Subcutaneous abdominal adipose tissue (tissue), 5 donors: Measurements from ENCODE around the gene SLC36A2.

ENCODE experiments used
- H3K27ac ChIP-seq: one replicate; pipeline ENCODE4 v1.7.0; 2013; ENCODE audit warnings: low read depth, mild to moderate bottlenecking, inconsistent platforms, low read length, moderate library complexity
- H3K27me3 ChIP-seq, 5 donors: one replicate each; pipeline ENCODE4 v1.7.0; 2013; ENCODE audit warnings: low read length in 5 of 5, inconsistent platforms in 1 of 5; ENCODE audit not compliant: control insufficient read depth in 5 of 5, insufficient read depth in 4 of 5
- H3K36me3 ChIP-seq, 5 donors: one replicate each; pipeline ENCODE4 v1.7.0; 2013; ENCODE audit warnings: low read length in 5 of 5; ENCODE audit not compliant: control insufficient read depth in 5 of 5, insufficient read depth in 5 of 5
- H3K4me1 ChIP-seq, 5 donors: one replicate each; pipeline ENCODE4 v1.7.0; 2013; ENCODE audit warnings: low read length in 5 of 5, mild to moderate bottlenecking in 3 of 5, moderate library complexity in 1 of 5; ENCODE audit not compliant: control insufficient read depth in 5 of 5, insufficient read depth in 5 of 5
- H3K4me3 ChIP-seq, 5 donors: one replicate each; pipeline ENCODE4 v1.7.0; 2013; ENCODE audit warnings: low read length in 5 of 5, low read depth in 1 of 5
- H3K9ac ChIP-seq, 5 donors: one replicate each; pipeline ENCODE4 v1.7.0; 2013; ENCODE audit warnings: low read length in 5 of 5, mild to moderate bottlenecking in 4 of 5, moderate library complexity in 3 of 5
- H3K9me3 ChIP-seq, 5 donors: one replicate each; pipeline ENCODE4 v1.7.0; 2013; ENCODE audit warnings: low read length in 5 of 5; ENCODE audit not compliant: control insufficient read depth in 5 of 5
- donor health status: healthy.
- donor health status: healthy.
- donor health status: healthy.
- donor health status: healthy.
- donor health status: healthy.

Gene SLC36A2

DNA sequence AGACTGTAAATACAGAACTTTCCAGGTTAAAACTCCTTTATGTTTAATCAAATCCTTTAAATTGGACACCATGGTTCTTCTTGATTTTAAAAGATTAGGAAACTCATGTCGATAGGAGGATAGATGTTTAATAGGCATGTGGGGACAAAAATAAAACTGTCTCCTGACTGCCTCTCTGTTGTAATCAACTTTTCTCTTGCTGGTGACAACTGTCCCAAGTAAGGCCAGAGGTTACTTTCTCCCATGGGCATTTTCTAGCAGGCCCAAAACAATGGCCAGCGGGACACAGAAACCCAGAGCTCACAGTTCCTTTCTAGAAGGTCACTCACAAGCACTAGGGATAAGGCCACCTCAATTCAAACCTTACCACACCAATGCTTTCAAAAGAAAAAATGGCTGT, 14.5 kb downstream of the SLC36A2 start:
- Histone ChIP-seq H3K36me3 (no peaks in the 10 kb centered on the region), H3K27me3 (no peaks in the 10 kb centered on the region), H3K27ac (no peak overlapping the region), H3K9me3 (no peaks in the 10 kb centered on the region), H3K4me3 (no peak overlapping the region), H3K4me1 (peaks cover 0 to 10% (median 9%) of the 10 kb centered on the region in 5 donors), H3K9ac (no peak overlapping the region)

GRCh38 chr5:151328734-151329133, 18.6 kb downstream of the SLC36A2 start:
- Histone ChIP-seq H3K4me1 (peaks cover 0 to 10% (median 9%) of the 10 kb centered on the region in 5 donors), H3K36me3 (no peaks in the 10 kb centered on the region), H3K27ac (no peak overlapping the region), H3K4me3 (no peak overlapping the region), H3K9me3 (no peaks in the 10 kb centered on the region), H3K9ac (no peak overlapping the region), H3K27me3 (no peaks in the 10 kb centered on the region)

- H3K4me3 ChIP-seq: no peak overlapping the region
- H3K4me1 ChIP-seq: peaks cover 0 to 4% (median 3%) of the 10 kb centered on the region in 5 donors
- no peaks in the 10 kb centered on the region for H3K36me3 ChIP-seq
- no peak overlapping the region for H3K9ac ChIP-seq
- H3K27me3 ChIP-seq: no peaks in the 10 kb centered on the region
- H3K27ac ChIP-seq: no peak overlapping the region
- no peaks in the 10 kb centered on the region for H3K9me3 ChIP-seq
Observed at GRCh38 chr5:151327585-151327984, 19.8 kb downstream of the SLC36A2 start.

GRCh38 chr5:151326266-151326665, 21.1 kb downstream of the SLC36A2 start:
- no peaks in the 10 kb centered on the region for H3K27me3 ChIP-seq
- no peaks in the 10 kb centered on the region for H3K4me1 ChIP-seq
- H3K27ac ChIP-seq: no peak overlapping the region

DNA sequence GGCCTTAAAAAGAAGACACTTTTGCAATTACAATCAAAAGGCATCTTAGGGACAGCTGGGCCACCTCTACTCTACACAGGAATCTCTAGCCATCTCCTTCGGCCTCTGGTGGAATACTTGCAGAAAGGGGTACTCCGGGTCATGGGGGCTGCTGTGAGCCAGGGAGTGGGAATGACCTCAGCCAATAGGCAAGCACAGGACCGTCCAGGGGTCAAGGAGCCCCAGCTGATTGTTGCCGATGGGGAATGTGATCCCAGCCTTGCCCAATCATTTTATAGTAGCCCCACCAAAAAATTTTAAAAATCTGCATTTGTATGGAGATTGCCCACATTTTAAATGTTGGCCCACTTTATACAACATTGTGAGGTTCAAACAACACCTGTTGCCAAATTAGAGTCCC, 26.9 kb downstream of the SLC36A2 start:
- peaks cover 5 to 16% (median 11%) of the 10 kb centered on the region in 5 donors for H3K4me1 ChIP-seq
- H3K36me3 ChIP-seq: no peaks in the 10 kb centered on the region
- H3K9ac ChIP-seq: no peak overlapping the region
- H3K9me3 ChIP-seq: no peaks in the 10 kb centered on the region
- H3K27me3 ChIP-seq: no peaks in the 10 kb centered on the region
- H3K27ac ChIP-seq: no peak overlapping the region
- H3K4me3 ChIP-seq: no peak overlapping the region

More at GRCh38 chr5:151326266-151326665, 21.1 kb downstream of the SLC36A2 start:
- Histone ChIP-seq H3K36me3 (no peaks in the 10 kb centered on the region), H3K9ac (no peak overlapping the region), H3K4me3 (no peak overlapping the region), H3K9me3 (no peaks in the 10 kb centered on the region)

- Histone ChIP-seq H3K4me3 (peak overlapping the region in 1 of 5 donors; percentile 22), H3K36me3 (no peaks in the 10 kb centered on the region), H3K27me3 (no peaks in the 10 kb centered on the region), H3K9me3 (no peaks in the 10 kb centered on the region), H3K4me1 (peaks cover 5 to 16% (median 11%) of the 10 kb centered on the region in 5 donors), H3K9ac (peak overlapping the region in 1 of 5 donors; percentile 41), H3K27ac (no peak overlapping the region)
Observed at GRCh38 chr5:151318850-151319732, 28.3 kb downstream of the SLC36A2 start.

DNA sequence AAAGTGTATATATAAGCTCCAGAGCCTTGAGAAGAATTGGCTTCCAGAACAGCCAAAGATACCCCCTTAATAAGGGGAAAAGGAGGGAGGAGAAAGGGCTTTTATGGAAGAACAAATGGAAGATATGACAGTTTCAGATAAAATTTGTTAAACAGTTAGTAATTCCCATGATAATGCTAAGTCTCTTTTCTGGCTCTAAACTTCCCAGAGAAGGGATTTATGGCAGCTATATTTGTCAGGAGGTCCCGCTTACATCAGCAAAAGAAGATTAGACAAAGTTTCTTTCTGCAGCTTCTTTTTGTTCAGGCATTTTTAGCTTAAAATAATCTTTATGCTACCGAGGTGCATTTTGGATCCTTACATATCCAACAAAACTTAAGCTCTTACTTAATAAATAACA, 29.5 kb downstream of the SLC36A2 start:
- peaks cover 5 to 16% (median 11%) of the 10 kb centered on the region in 5 donors for H3K4me1 ChIP-seq
- no peak overlapping the region for H3K9ac ChIP-seq
- no peak overlapping the region for H3K4me3 ChIP-seq
- no peaks in the 10 kb centered on the region for H3K36me3 ChIP-seq
- no peaks in the 10 kb centered on the region for H3K9me3 ChIP-seq
- H3K27ac ChIP-seq: no peak overlapping the region
- H3K27me3 ChIP-seq: no peaks in the 10 kb centered on the region

- Histone ChIP-seq H3K9me3 (peaks cover 0 to 6% (median 0%) of the 10 kb centered on the region in 5 donors), H3K36me3 (no peaks in the 10 kb centered on the region), H3K4me3 (no peak overlapping the region), H3K9ac (no peak overlapping the region), H3K27ac (no peak overlapping the region), H3K4me1 (peaks cover 5 to 16% (median 11%) of the 10 kb centered on the region in 5 donors), H3K27me3 (no peaks in the 10 kb centered on the region)
Observed at GRCh38 chr5:151315998-151316597, 31.3 kb downstream of the SLC36A2 start.

DNA sequence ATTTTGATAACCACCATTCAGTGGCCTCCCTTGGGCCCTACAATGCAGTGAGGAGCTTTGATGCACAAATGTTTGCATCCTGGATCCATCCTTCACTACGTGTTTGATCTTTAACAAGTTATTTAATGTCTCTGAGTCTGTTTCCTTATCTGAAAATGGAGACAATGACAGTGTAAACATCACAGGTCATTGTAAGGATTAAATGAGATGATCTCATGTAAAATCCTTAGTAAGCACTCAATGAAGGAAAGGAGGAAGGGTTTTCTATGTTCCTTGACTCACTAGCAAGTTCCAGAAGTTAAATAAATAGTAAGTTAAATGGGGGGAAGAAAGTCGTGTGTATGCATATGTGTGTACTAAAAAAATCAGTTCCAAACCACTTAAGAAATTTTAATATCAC, 34.0 kb downstream of the SLC36A2 start:
- H3K27ac ChIP-seq: no peak overlapping the region
- H3K27me3 ChIP-seq: no peaks in the 10 kb centered on the region
- no peaks in the 10 kb centered on the region for H3K36me3 ChIP-seq
- H3K4me1 ChIP-seq: peaks cover 0 to 4% (median 0%) of the 10 kb centered on the region in 5 donors
- H3K4me3 ChIP-seq: no peak overlapping the region
- no peak overlapping the region for H3K9ac ChIP-seq
- peaks cover 0 to 6% (median 0%) of the 10 kb centered on the region in 5 donors for H3K9me3 ChIP-seq

- H3K27ac ChIP-seq: no peak overlapping the region
- peaks cover 0 to 4% (median 0%) of the 10 kb centered on the region in 5 donors for H3K4me1 ChIP-seq
- no peak overlapping the region for H3K4me3 ChIP-seq
- no peaks in the 10 kb centered on the region for H3K36me3 ChIP-seq
- no peaks in the 10 kb centered on the region for H3K27me3 ChIP-seq
- peaks cover 0 to 6% (median 0%) of the 10 kb centered on the region in 5 donors for H3K9me3 ChIP-seq
- no peak overlapping the region for H3K9ac ChIP-seq
Observed at GRCh38 chr5:151312756-151313324, 34.5 kb downstream of the SLC36A2 start.
